Kidney epithelial cell (primary cell): ENCODE measurements around the gene ENO3. TPM values are rescaled to one million over a fixed set of nuclear protein-coding genes. Genes with fewer than 3 reads are reported as not detected.

Source experiments
- DNase-seq: peaks from one replicate; pipeline ENCODE4 v3.0.0-alpha.2; 2010; ENCODE audit warnings: low read depth
- H3K27me3 ChIP-seq: 2 replicates; pipeline ENCODE4 v1.6.0; 2011; ENCODE audit warnings: low read length; ENCODE audit not compliant: control insufficient read depth, insufficient read depth
- H3K36me3 ChIP-seq: 2 replicates; pipeline ENCODE4 v1.5.1; 2011; ENCODE audit warnings: low read length; ENCODE audit not compliant: control insufficient read depth, insufficient read depth
- H3K4me3 ChIP-seq: 2 replicates; pipeline ENCODE4 v1.5.1; 2011; ENCODE audit warnings: low read depth, mild to moderate bottlenecking, control low read depth, low read length
- total RNA-seq: library from RNA; depleted of rRNA; stranded (reverse); fragments of >200 nt; gene quantifications from 2 replicates; pipeline ENCODE4 v1.2.3, GENCODE V29; 2015
- TF ChIP-seq, protein P1 (sequence below): IDR thresholded peaks from 2 replicates; pipeline ENCODE4 v1.5.1; 2011; ENCODE audit warnings: mild to moderate bottlenecking, moderate library complexity, low read length, control low read depth, inconsistent platforms; ENCODE audit not compliant: insufficient read depth, poor library complexity, severe bottlenecking

Gene ENO3
- total RNA-seq, 1 donor from 2014 or later = 3.5 TPM

DNA sequence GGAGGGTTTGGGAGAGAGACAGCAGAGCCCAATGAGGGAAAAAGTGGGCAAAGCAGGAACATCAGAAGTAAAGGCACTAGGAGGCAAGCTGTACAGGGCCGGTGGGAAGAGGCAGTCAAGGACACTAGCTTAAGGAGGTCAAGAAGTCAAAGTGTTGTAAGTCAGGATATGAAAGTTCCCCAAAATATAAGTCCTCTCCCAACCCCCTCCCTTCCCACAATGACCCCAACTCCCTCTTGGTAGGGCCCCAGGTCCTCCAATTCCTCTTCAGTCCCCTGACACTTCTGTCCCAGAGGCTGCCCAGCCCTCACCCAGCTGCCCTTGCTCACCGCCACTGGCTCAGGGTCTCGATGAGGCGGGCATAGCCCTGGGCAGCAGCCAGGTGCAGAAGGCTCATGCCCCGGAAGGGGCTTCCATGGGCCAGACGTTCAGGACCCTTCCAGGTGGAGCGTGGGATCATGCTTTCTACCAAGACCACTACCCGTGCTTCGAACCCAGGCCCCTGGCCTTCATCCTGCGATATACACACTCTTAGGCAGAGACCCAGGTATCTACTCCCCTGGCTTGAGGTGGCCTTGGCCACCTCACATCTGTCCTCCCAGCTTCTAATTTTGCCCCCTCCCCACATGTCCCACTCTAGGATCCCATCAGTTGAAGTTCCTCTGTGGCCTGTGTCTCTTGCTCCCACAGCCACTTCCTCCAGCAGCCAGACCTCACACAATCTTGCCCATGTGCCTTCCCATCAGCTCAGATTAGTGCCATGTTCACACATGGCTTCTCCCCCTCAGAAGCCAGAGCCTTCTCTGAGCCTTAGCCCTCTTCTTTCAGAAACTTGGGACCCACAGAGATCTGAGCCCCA is 22.6 kb downstream of the ENO3 start:
- TF ChIP-seq, protein P1, sequence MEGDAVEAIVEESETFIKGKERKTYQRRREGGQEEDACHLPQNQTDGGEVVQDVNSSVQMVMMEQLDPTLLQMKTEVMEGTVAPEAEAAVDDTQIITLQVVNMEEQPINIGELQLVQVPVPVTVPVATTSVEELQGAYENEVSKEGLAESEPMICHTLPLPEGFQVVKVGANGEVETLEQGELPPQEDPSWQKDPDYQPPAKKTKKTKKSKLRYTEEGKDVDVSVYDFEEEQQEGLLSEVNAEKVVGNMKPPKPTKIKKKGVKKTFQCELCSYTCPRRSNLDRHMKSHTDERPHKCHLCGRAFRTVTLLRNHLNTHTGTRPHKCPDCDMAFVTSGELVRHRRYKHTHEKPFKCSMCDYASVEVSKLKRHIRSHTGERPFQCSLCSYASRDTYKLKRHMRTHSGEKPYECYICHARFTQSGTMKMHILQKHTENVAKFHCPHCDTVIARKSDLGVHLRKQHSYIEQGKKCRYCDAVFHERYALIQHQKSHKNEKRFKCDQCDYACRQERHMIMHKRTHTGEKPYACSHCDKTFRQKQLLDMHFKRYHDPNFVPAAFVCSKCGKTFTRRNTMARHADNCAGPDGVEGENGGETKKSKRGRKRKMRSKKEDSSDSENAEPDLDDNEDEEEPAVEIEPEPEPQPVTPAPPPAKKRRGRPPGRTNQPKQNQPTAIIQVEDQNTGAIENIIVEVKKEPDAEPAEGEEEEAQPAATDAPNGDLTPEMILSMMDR = no peak
- Histone ChIP-seq H3K4me3 (no peak overlapping the region), H3K36me3 (peaks cover 2% of the 10 kb centered on the region), H3K27me3 (no peaks in the 10 kb centered on the region)
- no peak for DNase-seq

GRCh38 chr17:4974115-4974670 is 23.3 kb downstream of the ENO3 start:
- no peak overlapping the region for H3K4me3 ChIP-seq
- no peak for DNase-seq
- H3K36me3 ChIP-seq = peaks cover 2% of the 10 kb centered on the region
- H3K27me3 ChIP-seq = no peaks in the 10 kb centered on the region
- TF ChIP-seq, protein P1 = no peak

- H3K27me3 ChIP-seq = no peaks in the 10 kb centered on the region
- no peak for DNase-seq
- peaks cover 3% of the 10 kb centered on the region for H3K36me3 ChIP-seq
- H3K4me3 ChIP-seq = no peak overlapping the region
- TF ChIP-seq, protein P1 = no peak
Measured at GRCh38 chr17:4978726-4979125, 27.8 kb downstream of the ENO3 start.

DNA sequence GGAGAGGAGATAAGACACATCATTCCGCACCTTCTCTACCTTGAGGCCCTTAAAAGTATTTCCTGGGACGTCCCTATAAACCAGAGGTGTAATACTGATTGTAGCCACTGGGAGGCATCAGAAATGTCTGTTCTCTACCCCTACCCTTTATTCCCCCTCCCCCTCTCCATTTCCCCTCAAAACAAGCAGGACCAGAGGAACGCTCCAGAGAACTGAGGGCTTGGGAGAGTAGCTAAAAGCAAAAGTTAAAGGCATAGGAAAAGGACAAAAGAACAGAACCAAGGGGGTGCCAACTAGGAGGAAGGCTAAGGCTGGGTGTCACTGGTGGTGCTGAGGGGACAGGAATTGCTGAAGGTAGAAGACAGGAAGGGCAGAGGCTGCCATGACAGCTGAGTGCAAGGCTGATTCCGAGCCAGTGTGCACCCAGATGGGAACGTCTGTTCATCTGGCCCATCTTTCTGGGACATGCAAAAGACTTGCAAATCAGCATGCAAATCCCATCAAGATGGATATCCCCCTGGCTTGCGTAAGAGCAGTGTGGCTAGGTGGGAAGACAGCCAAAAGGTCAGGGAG is 29.8 kb downstream of the ENO3 start:
- H3K4me3 ChIP-seq = no peak overlapping the region
- DNase-seq = no peak
- peaks cover 3% of the 10 kb centered on the region for H3K36me3 ChIP-seq
- H3K27me3 ChIP-seq = no peaks in the 10 kb centered on the region
- TF ChIP-seq, protein P1 = peak; percentile 71

DNA sequence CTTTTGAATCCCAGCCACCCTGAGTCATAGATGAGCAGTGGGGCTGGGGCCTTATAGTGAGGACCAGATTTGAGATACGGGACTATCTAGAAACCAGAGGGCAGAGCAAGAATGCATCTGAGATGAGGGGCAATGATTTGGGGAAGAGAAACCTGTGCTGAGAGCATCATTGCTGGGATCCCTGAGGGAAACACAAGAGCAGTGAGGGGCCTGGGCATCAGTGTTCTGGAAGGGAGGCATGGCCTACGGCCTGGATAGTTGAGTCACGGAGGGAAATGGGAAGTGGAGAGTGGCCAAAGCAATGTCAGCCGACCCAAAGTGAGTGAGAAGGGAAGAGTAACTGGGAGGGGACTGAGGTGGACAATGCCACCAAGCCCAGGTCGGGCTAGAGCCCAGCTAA is 31.4 kb downstream of the ENO3 start:
- DNase-seq = no peak
- H3K27me3 ChIP-seq = no peaks in the 10 kb centered on the region
- H3K36me3 ChIP-seq = peaks cover 3% of the 10 kb centered on the region
- no peak overlapping the region for H3K4me3 ChIP-seq
- TF ChIP-seq, protein P1 = no peak
